ENCODE measurements around the gene PROKR1.
"Not testable (repeated sequence)": the region's sequence is repeated elsewhere in the genome, so short reads cannot be mapped to it uniquely, and the experiment has no call there.

DNA sequence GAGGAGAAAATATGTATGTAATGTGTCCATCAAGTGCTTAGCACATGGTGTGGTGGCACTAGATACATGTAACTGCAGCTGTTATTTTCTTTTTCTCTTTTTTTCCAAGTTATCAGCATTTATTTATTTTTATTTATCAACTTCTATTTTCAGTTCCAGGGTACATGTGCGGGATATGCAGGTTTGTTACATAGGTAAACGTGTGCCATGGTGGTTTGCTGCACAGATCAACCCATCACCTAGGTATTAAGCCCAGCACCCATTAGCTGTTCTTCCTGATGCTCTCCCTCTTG lies 47.9 kb upstream of the PROKR1 start:
- TF ChIP-seq CTCF (IDR thresholded peaks at IDR 0.05; ENCODE audit: extremely low read depth in 1 of 2, insufficient read depth in 1 of 2, low read depth in 1 of 2, low read length in 2 of 2); POLR2A (IDR thresholded peaks at IDR 0.05; ENCODE audit: low read depth, low read length); POLR2AphosphoS5 (IDR thresholded peaks at IDR 0.05; ENCODE audit: insufficient read depth, low read depth, low read length); FOS (IDR thresholded peaks at IDR 0.05; ENCODE audit: borderline replicate concordance, insufficient read depth, low read length): not testable (repeated sequence)

All from endothelial cell of umbilical vein (primary cell).